Thoracic aorta (tissue), 2 donors: ENCODE measurements around the gene XKRX. TPM values are rescaled to one million over a fixed set of nuclear protein-coding genes. Genes with fewer than 3 reads are reported as not detected.

ENCODE experiments used
- ATAC-seq: fragments of 150-250 bp; one replicate; pipeline ENCODE4 v1.8.0; 2017; ENCODE audit warnings: low read depth; ENCODE audit not compliant: insufficient number of reproducible peaks, low FRiP score
- DNase-seq: peaks from one replicate; pipeline ENCODE4 v3.0.0-alpha.2; 2020; ENCODE audit warnings: low spot score
- H3K27ac ChIP-seq, 2 donors: fragments of 200-600 bp; sonication (generic); 1 replicate in 1 of 2; 2 replicates in 1 of 2; pipeline ENCODE4 v1.5.1; 2016; ENCODE audit warnings: mild to moderate bottlenecking in 2 of 2, moderate library complexity in 2 of 2
- H3K27me3 ChIP-seq: fragments of 200-600 bp; sonication (generic); replicated peaks from 2 replicates; pipeline ENCODE4 v1.6.0; 2016; ENCODE audit warnings: mild to moderate bottlenecking; ENCODE audit not compliant: insufficient read depth
- H3K36me3 ChIP-seq: fragments of 200-600 bp; sonication (generic); one replicate; pipeline ENCODE4 v1.5.1; 2016
- H3K4me1 ChIP-seq, 2 donors: fragments of 200-600 bp; sonication (generic); 1 replicate in 1 of 2; 2 replicates in 1 of 2; pipeline versions ENCODE4 v1.5.1 to v1.6.0; 2016; ENCODE audit warnings: low read depth in 2 of 2, mild to moderate bottlenecking in 1 of 2; ENCODE audit not compliant: control insufficient read depth in 1 of 2
- H3K4me3 ChIP-seq: fragments of 200-600 bp; sonication (generic); 2 replicates; pipeline ENCODE4 v1.5.1; 2016; ENCODE audit warnings: mild to moderate bottlenecking
- H3K9me3 ChIP-seq: fragments of 200-600 bp; sonication (generic); 2 replicates; pipeline ENCODE4 v1.5.1; 2016
- total RNA-seq, 2 donors: library from RNA; depleted of rRNA; stranded (reverse); fragments of >200 nt; gene quantifications; one replicate each; pipeline versions ENCODE4 v1.1.0 to v1.2.3, GENCODE V29; 2016
- TF ChIP-seq, protein P1 (sequence below): fragments of 200-600 bp; sonication (generic); IDR thresholded peaks from one replicate; pipeline ENCODE4 v1.5.1; 2019; ENCODE audit warnings: antibody characterized with exemption

The XKRX gene
- total RNA-seq, 2 donors from 2014 or later: 0.14 to 1.6 TPM

DNA sequence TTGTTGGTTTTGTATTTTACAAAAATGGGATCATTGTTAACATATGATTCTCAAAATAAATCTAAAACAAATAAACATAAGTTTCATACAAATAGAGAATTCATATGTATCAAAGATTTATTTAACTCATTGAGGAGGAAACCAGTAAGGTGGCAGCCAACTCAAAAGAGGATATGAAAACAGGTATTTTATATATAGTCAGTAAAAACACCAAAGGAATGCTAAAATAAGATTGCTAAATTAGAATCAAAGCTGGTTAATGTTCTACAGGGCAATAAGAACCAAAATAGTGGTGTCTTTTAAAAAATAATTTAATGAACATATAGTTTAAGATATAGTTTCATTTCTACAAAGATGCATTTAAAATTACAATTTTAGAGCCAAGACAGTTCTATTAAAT is 23.1 kb downstream of the XKRX start:
- H3K4me1 ChIP-seq: no peaks in the 10 kb centered on the region
- TF ChIP-seq, protein P1, sequence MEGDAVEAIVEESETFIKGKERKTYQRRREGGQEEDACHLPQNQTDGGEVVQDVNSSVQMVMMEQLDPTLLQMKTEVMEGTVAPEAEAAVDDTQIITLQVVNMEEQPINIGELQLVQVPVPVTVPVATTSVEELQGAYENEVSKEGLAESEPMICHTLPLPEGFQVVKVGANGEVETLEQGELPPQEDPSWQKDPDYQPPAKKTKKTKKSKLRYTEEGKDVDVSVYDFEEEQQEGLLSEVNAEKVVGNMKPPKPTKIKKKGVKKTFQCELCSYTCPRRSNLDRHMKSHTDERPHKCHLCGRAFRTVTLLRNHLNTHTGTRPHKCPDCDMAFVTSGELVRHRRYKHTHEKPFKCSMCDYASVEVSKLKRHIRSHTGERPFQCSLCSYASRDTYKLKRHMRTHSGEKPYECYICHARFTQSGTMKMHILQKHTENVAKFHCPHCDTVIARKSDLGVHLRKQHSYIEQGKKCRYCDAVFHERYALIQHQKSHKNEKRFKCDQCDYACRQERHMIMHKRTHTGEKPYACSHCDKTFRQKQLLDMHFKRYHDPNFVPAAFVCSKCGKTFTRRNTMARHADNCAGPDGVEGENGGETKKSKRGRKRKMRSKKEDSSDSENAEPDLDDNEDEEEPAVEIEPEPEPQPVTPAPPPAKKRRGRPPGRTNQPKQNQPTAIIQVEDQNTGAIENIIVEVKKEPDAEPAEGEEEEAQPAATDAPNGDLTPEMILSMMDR: no peak
- H3K36me3 ChIP-seq: no peaks in the 10 kb centered on the region
- no peak overlapping the region for H3K27ac ChIP-seq
- H3K9me3 ChIP-seq: no peaks in the 10 kb centered on the region
- ATAC-seq (no peak), DNase-seq (no peak)
- no peaks in the 10 kb centered on the region for H3K27me3 ChIP-seq
- H3K4me3 ChIP-seq: no peak overlapping the region

DNA sequence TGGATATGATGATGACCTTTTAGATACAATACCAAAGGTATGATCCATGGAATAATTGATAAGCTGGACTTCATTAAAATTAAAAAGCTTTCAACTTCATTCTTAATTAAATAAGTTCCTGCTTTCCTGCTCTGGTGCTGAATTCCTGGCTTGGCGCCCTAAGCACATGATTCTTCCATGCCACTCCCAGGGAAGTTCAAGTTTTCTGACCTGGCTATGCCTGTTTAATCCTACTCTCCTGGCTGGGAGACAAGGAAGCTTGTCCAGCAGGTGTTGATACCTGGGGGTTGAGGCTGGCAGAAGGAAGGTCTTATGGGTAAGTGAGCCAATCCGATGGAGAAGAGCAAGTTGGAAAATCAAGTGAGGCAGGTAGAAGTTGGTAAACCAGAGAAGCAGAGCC is 24.3 kb downstream of the XKRX start:
- Histone ChIP-seq H3K27ac (no peak overlapping the region), H3K4me3 (no peak overlapping the region), H3K9me3 (no peaks in the 10 kb centered on the region), H3K36me3 (no peaks in the 10 kb centered on the region), H3K4me1 (no peaks in the 10 kb centered on the region), H3K27me3 (no peaks in the 10 kb centered on the region)
- TF ChIP-seq, protein P1: no peak
- no peak for DNase-seq
- ATAC-seq: no peak

DNA sequence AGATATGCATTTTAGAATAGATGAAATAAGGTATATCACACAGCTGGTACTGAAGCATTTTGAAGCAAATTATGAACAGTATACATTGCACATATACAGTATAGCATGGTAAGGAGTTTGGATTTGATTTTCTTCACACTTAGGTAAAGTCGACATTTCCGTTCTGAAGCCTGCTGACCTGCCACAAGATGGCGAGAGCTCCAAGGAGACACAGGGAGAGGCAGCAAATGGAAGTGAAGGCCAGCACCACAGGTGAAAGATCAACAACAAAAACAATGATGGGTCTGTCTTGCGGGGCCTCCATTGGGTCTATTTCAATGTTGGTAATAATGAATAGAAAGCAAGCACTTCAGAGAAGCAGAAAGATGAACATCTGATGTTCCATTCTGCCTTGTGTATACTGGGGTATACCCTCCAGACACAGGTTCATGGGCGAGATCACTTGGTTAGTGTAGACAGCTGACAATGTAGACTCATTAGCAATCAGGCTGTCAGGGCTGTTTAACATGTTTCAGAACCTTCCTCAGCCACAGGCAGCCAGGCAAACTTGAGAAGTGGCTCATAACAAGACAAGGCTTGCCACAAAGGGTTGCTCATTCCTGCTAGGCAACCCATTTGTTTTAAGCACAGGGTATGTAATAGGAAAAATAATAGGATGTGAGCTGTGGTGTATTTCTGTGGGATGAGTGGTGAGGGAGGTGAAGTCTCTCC is 33.2 kb downstream of the XKRX start:
- H3K4me1 ChIP-seq: no peaks in the 10 kb centered on the region
- no peak overlapping the region for H3K27ac ChIP-seq
- TF ChIP-seq, protein P1: no peak
- H3K27me3 ChIP-seq: no peaks in the 10 kb centered on the region
- DNase-seq (no peak), ATAC-seq (no peak)
- H3K9me3 ChIP-seq: no peaks in the 10 kb centered on the region
- H3K4me3 ChIP-seq: no peak overlapping the region
- H3K36me3 ChIP-seq: no peaks in the 10 kb centered on the region

DNA sequence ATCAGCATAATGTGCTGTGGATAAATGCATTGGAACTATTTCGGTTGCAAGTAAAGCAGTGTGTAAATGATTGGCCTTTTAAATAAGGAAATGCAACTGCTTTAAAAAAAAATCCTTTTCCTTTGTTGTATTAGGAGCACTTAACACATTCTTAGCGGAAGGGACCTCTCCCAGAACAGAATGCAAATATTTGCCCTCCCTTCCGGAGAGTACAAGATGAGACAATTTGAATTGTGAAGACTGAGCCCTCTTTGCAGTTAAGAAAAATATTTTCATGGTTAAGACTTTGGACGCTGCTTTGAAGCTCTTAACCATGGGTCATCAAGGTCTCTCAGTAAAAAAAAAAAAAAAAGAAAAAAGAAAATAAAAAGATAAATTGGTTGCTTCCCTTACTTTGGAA is 45.1 kb downstream of the XKRX start:
- H3K27me3 ChIP-seq: no peaks in the 10 kb centered on the region
- H3K36me3 ChIP-seq: no peaks in the 10 kb centered on the region
- no peak for ATAC-seq
- H3K4me3 ChIP-seq: no peak overlapping the region
- DNase-seq: no peak
- H3K9me3 ChIP-seq: no peaks in the 10 kb centered on the region
- H3K4me1 ChIP-seq: no peaks in the 10 kb centered on the region
- TF ChIP-seq, protein P1: no peak
- H3K27ac ChIP-seq: no peak overlapping the region

DNA sequence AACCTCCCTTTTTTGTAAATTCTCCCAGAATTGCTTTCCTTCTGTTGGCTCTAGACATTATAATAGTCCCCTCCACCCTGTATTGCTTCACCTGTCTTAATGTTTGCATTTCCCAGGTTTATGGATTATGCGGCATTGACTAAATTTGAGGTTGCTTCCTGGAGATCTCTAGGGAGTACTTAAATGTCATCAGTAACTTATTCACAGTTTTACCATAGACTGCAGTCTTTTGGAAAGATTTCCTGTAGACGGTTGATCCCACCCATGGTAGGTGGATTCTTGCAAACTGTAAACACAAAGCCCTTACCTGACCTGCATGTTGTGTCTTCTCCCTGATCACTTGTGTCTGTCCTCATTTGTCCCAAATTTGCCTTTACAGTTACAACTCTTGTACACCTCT is 48.3 kb downstream of the XKRX start:
- H3K27ac ChIP-seq: no peak overlapping the region
- TF ChIP-seq, protein P1: no peak
- H3K4me1 ChIP-seq: no peaks in the 10 kb centered on the region
- no peak overlapping the region for H3K4me3 ChIP-seq
- ATAC-seq: no peak
- H3K9me3 ChIP-seq: no peaks in the 10 kb centered on the region
- DNase-seq: no peak
- H3K27me3 ChIP-seq: no peaks in the 10 kb centered on the region
- H3K36me3 ChIP-seq: no peaks in the 10 kb centered on the region
